ENCODE measurements around the gene DAZAP1. TPM values are rescaled to one million over a fixed set of nuclear protein-coding genes. Genes with fewer than 3 reads are reported as not detected.

The DAZAP1 gene
- polyA plus RNA-seq, 1 experiment = 38.3 TPM

DNA sequence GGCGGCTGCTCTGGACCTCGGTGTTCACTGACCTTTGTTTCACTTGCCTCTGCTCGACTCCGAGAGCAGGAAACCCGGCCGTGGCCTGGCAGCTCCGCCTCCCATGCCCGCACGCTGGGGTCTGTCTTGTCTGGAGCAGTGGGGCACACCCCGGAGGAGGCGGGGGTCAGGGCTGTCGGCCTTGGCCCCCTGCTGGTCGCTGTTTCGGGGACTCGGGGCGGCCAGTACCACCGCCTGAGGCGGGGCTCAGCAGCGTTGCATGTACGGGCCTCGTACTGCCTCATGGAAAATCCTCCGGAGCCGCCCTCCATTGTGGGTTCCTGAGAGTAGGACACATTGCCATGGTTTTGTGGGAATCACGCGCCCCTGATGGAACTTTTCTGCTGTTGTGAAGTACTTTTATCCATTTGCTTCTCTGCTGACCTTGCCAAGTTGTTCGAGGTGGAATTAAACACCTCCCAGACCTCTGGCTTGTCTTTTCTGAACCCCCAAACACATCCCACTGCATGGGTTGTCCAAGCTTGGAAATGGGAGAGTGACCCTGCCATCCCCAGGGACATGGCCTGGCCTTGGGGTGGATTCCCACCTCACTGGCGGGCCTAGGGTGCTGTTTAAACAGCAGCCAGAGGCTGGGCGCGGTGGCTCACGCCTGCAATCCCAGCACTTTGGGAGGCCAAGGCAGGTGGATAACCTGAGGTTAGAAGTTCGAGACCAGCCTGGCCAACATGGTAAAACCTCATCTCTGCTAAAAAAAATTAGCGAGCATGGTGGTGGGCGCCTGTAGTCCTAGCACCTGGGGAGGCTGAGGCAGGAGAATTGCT, 29.2 kb upstream of the DAZAP1 start:
- DNase-seq (ENCODE audit: low read depth) = no peak
- H3K36me3 ChIP-seq (ENCODE audit: control insufficient read depth, insufficient read depth, low read length) = peaks cover 13% of the 10 kb centered on the region
- TF ChIP-seq, protein P1, sequence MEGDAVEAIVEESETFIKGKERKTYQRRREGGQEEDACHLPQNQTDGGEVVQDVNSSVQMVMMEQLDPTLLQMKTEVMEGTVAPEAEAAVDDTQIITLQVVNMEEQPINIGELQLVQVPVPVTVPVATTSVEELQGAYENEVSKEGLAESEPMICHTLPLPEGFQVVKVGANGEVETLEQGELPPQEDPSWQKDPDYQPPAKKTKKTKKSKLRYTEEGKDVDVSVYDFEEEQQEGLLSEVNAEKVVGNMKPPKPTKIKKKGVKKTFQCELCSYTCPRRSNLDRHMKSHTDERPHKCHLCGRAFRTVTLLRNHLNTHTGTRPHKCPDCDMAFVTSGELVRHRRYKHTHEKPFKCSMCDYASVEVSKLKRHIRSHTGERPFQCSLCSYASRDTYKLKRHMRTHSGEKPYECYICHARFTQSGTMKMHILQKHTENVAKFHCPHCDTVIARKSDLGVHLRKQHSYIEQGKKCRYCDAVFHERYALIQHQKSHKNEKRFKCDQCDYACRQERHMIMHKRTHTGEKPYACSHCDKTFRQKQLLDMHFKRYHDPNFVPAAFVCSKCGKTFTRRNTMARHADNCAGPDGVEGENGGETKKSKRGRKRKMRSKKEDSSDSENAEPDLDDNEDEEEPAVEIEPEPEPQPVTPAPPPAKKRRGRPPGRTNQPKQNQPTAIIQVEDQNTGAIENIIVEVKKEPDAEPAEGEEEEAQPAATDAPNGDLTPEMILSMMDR (IDR thresholded peaks at IDR 0.05; ENCODE audit: insufficient read depth, low read depth, low read length) = no peak
- H3K27me3 ChIP-seq (ENCODE audit: control insufficient read depth, insufficient read depth, low read length) = no peaks in the 10 kb centered on the region
- CTCF ChIA-PET = no interaction called here
- no peak overlapping the region for H3K4me3 ChIP-seq (ENCODE audit: low read depth, low read length)
- POLR2A ChIA-PET = no interaction called here

DNA sequence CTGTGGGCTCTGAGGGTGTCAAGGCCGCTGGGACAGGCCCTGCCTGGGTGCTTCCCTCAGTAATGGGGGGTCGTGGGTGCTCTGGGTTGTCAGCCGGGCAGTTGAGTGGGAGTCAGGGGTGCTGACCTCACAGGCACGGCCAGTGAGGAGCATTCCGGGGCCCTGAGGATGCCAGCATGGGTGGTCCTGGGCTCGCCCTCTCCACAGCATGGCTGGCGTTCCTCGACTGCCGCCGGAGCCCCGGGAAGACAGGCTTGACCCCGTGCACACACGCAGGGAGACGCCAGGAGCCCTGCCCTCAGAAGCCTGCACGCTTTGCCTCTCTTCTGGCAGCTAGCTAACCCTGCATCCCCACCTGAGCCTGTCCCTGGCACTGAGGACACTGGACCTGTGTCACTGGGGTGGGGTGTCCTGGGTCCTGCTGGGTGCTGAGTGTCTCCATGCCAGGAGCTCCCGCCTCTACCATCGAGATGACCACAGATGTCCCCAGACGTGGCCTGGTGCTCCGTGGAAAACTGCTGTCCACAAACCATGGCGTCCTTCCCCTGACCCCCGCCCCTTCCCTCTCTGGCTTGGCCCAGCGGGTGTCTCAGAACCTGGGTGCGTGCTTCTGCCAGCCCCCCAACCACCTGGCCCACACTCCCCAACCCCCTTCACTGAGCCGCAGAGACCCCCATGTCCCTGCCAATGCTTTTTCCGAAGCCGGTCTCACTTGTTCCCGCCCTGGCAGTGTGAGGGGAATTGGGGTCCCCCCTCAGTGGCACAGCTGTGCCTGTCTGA, 28.1 kb upstream of the DAZAP1 start:
- TF ChIP-seq, protein P1 (IDR thresholded peaks at IDR 0.05; ENCODE audit: insufficient read depth, low read depth, low read length) = no peak
- no peak for DNase-seq (ENCODE audit: low read depth)
- ChIA-PET CTCF (no interaction called here), POLR2A (no interaction called here)
- Histone ChIP-seq H3K36me3 (ENCODE audit: control insufficient read depth, insufficient read depth, low read length) (peaks cover 6% of the 10 kb centered on the region), H3K4me3 (ENCODE audit: low read depth, low read length) (no peak overlapping the region), H3K27me3 (ENCODE audit: control insufficient read depth, insufficient read depth, low read length) (no peaks in the 10 kb centered on the region)

DNA sequence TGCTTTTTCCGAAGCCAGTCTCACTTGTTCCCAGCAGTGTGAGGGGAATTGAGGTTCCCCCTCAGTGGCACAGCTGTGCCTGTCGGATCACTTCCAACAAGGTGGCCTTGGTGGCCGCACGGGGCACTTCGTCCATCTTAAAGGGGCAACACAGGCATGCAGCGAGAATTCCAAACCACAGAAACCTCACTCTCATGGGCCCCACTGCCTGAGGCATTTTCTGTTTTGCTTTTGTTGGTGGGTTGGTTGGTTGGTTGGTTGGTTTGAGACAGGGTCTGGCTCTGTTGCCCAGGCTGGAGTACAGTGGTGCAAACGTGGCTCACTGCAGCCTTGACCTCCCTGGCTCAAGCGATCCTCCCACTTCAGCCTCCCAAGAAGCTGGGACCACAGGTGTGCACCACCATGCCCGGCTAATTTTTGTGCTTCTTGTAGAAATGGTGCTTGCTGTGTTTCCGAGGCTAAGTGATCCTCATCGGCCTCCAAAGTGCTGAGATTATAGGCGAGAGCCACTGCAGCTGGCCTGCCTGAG, 27.4 kb upstream of the DAZAP1 start:
- CTCF ChIA-PET = no interaction called here
- TF ChIP-seq, protein P1 (IDR thresholded peaks at IDR 0.05; ENCODE audit: insufficient read depth, low read depth, low read length) = no peak
- POLR2A ChIA-PET = no interaction called here
- DNase-seq (ENCODE audit: low read depth) = no peak
- H3K27me3 ChIP-seq (ENCODE audit: control insufficient read depth, insufficient read depth, low read length) = no peaks in the 10 kb centered on the region
- H3K36me3 ChIP-seq (ENCODE audit: control insufficient read depth, insufficient read depth, low read length) = peaks cover 6% of the 10 kb centered on the region
- no peak overlapping the region for H3K4me3 ChIP-seq (ENCODE audit: low read depth, low read length)

- H3K27me3 ChIP-seq (ENCODE audit: control insufficient read depth, insufficient read depth, low read length) = no peaks in the 10 kb centered on the region
- ChIA-PET CTCF (interaction anchor here (0.6 to 2.4 kb wide), 5 partner anchors 10 to 67 kb away, joined by 3 to 9 read pairs (median 4); no protein-coding TSS in a partner anchor), POLR2A (no interaction called here)
- TF ChIP-seq, protein P1 (IDR thresholded peaks at IDR 0.05; ENCODE audit: insufficient read depth, low read depth, low read length) = no peak
- DNase-seq (ENCODE audit: low read depth) = no peak
- no peak overlapping the region for H3K4me3 ChIP-seq (ENCODE audit: low read depth, low read length)
- H3K36me3 ChIP-seq (ENCODE audit: control insufficient read depth, insufficient read depth, low read length) = peaks cover 3% of the 10 kb centered on the region
These were observed 25.1 kb upstream of the DAZAP1 start for GRCh38 chr19:1382250-1382649.

DNA sequence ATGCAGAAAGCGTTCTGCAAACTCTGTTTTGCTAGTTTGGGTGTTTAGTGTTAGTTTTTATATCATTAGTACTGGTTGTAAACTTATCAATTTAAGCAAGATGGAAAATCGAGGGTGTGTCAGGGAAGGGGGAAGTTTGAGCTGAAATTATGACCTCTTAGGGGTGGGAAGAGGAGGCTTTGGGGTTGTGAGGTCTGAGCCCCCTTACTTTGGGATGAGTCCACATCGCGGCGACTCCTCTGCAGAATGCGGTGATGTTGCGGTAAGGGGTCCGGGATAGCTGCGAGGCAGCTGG, 24.4 kb upstream of the DAZAP1 start:
- POLR2A ChIA-PET = interaction anchor here (0.6 kb wide), 1 partner anchor 113 kb away, joined by 3 read pairs; no protein-coding TSS in a partner anchor
- no peak overlapping the region for H3K4me3 ChIP-seq (ENCODE audit: low read depth, low read length)
- H3K27me3 ChIP-seq (ENCODE audit: control insufficient read depth, insufficient read depth, low read length) = no peaks in the 10 kb centered on the region
- CTCF ChIA-PET = interaction anchor here (0.8 to 2.4 kb wide), 5 partner anchors 10 to 68 kb away, joined by 3 to 9 read pairs (median 4); no protein-coding TSS in a partner anchor
- no peak for DNase-seq (ENCODE audit: low read depth)
- TF ChIP-seq, protein P1 (IDR thresholded peaks at IDR 0.05; ENCODE audit: insufficient read depth, low read depth, low read length) = no peak
- peaks cover 2% of the 10 kb centered on the region for H3K36me3 ChIP-seq (ENCODE audit: control insufficient read depth, insufficient read depth, low read length)
